Mammary epithelial cell (primary cell): ENCODE results near the gene HSD3B1.
"Not testable (repeated sequence)": the region's sequence is repeated elsewhere in the genome, so short reads cannot be mapped to it uniquely, and the experiment has no call there.

Experiments used
- CTCF ChIP-seq, 2 donors: IDR thresholded peaks in 1 of 2; conservative IDR thresholded peaks in 1 of 2; 2 replicates each; pipeline ENCODE4 v1.5.1; 2011 to 2012; ENCODE audit warnings: inconsistent platforms in 2 of 2, low read length in 2 of 2, mild to moderate bottlenecking in 2 of 2, control low read depth in 1 of 2, low read depth in 1 of 2; ENCODE audit not compliant: insufficient read depth in 1 of 2; ENCODE audit errors: extremely low read depth in 1 of 2
- EZH2 ChIP-seq: IDR thresholded peaks from 2 replicates; pipeline ENCODE4 v1.6.1; 2012; ENCODE audit warnings: low read length, inconsistent platforms, borderline replicate concordance

GRCh38 chr1:119517667-119518066, 10.7 kb downstream of the HSD3B1 start:
- not testable (repeated sequence) for TF ChIP-seq CTCF (conservative IDR thresholded peaks at IDR 0.05 in 1 of 2, IDR thresholded peaks at IDR 0.05 in 1 of 2; ENCODE audit: extremely low read depth in 1 of 2, insufficient read depth in 1 of 2, low read depth in 1 of 2, low read length in 2 of 2); EZH2
